Prostate gland (tissue), 2 donors: ENCODE measurements around the gene AP1G1. TPM values are rescaled to one million over a fixed set of nuclear protein-coding genes. Genes with fewer than 3 reads are reported as not detected.
A peak's percentile ranks its signal among the peaks of the same experiment; 100 is the strongest.

Experiments used
- DNase-seq: peaks from one replicate; pipeline ENCODE4 v3.0.0-alpha.2; 2019; ENCODE audit warnings: low spot score
- H3K27ac ChIP-seq, 2 donors: fragments of 200-600 bp; sonication (generic); 2 replicates each; pipeline ENCODE4 v1.5.1; 2017 to 2019
- H3K27me3 ChIP-seq: fragments of 200-600 bp; sonication (generic); replicated peaks from 2 replicates; pipeline ENCODE4 v1.5.1; 2019; ENCODE audit not compliant: insufficient read depth
- H3K36me3 ChIP-seq, 2 donors: fragments of 200-600 bp; sonication (generic); 1 replicate in 1 of 2; 2 replicates in 1 of 2; pipeline versions ENCODE4 v1.5.1 to v1.8.1; 2017 to 2019
- H3K4me1 ChIP-seq: fragments of 200-600 bp; sonication (generic); replicated peaks from 2 replicates; pipeline ENCODE4 v1.5.1; 2019
- H3K4me3 ChIP-seq, 2 donors: fragments of 200-600 bp; sonication (generic); 2 replicates each; pipeline ENCODE4 v1.5.1; 2017 to 2019
- H3K9me3 ChIP-seq: fragments of 200-600 bp; sonication (generic); 2 replicates; pipeline ENCODE4 v1.5.1; 2017
- CTCF ChIP-seq, 4 experiments: fragments of 200-600 bp in 2 of 4; fragments of 450-650 bp in 2 of 4; sonication (generic) in 2 of 4; IDR thresholded peaks; 1 replicate in 3 of 4; 2 replicates in 1 of 4; pipeline ENCODE4 v1.5.1; 2016 to 2019; ENCODE audit warnings: antibody characterized with exemption in 4 of 4, mild to moderate bottlenecking in 2 of 4, moderate library complexity in 2 of 4
- POLR2A ChIP-seq: fragments of 450-650 bp; IDR thresholded peaks from one replicate; pipeline ENCODE4 v1.6.1; 2016; ENCODE audit warnings: antibody characterized with exemption, mild to moderate bottlenecking
- POLR2AphosphoS5 ChIP-seq: sonication (generic); formaldehyde crosslinking; IDR thresholded peaks from one replicate; pipeline ENCODE4 v1.6.1; 2017; ENCODE audit warnings: antibody characterized with exemption
- WGBS: methylation state at CpG from one replicate; pipeline ENCODE4 v1.1.5; 2018; 5-methylcytosine and 5-hydroxymethylcytosine counted together
- intact Hi-C: fragments of 100-400 bp; cut with DNase I; formaldehyde crosslinking; loops from one replicate; pipeline ENCODE4 v1.14.2; 2022
- total RNA-seq, 2 donors: library from RNA; depleted of rRNA; stranded (reverse); fragments of >200 nt; gene quantifications; one replicate each; pipeline ENCODE4 v1.1.0, GENCODE V29; 2016

The AP1G1 gene
- total RNA-seq, 2 donors from 2014 or later, result 68.0 to 94.6 TPM

- intact Hi-C loops, result loop anchor here (5.0 kb wide), 1 partner anchor 39 kb away; the partner anchor contains the start of gene AP1G1
- peaks cover 3 to 15% of the 10 kb centered on the region in 2 donors for H3K36me3 ChIP-seq
- H3K27ac ChIP-seq, result peak overlapping the region; percentile 83 to 89
- TF ChIP-seq POLR2AphosphoS5 (no peak), CTCF (IDR thresholded peaks at IDR 0.05) (no peak), POLR2A (no peak)
- peaks cover 4% of the 10 kb centered on the region for H3K4me1 ChIP-seq
- no peaks in the 10 kb centered on the region for H3K9me3 ChIP-seq
- no peak for DNase-seq
- H3K27me3 ChIP-seq, result no peaks in the 10 kb centered on the region
- WGBS, result under 1% methylated on average over 19 of the region's 20 CpGs
- peak overlapping the region; percentile 93 to 96 for H3K4me3 ChIP-seq
Observed at GRCh38 chr16:71846431-71846830, 37.8 kb upstream of the AP1G1 start.

- under 1% methylated on average over 45 of the region's 62 CpGs for WGBS
- peak within 1 kb of the TSS; percentile 93 to 96 for H3K4me3 ChIP-seq
- H3K36me3 ChIP-seq, result peaks cover 3 to 13% of the 10 kb centered on the region in 2 donors
- no peaks in the 10 kb centered on the region for H3K9me3 ChIP-seq
- no peaks in the 10 kb centered on the region for H3K27me3 ChIP-seq
- peaks cover 4% of the 10 kb centered on the region for H3K4me1 ChIP-seq
- intact Hi-C loops, result loop anchor here (5.0 kb wide), 1 partner anchor 39 kb away; the partner anchor contains the start of gene AP1G1
- H3K27ac ChIP-seq, result peak within 1 kb of the TSS; percentile 83 to 89
- DNase-seq, result peak; percentile 81
- peak in 3 of 4 experiments; percentile 18 to 35 (median 24) for TF ChIP-seq CTCF (IDR thresholded peaks at IDR 0.05)
- TF ChIP-seq POLR2AphosphoS5, result peak; percentile 93
- peak; percentile 86 for TF ChIP-seq POLR2A
Observed at GRCh38 chr16:71845639-71846430, 37.2 kb upstream of the AP1G1 start, which contains the start of gene ATXN1L. ATXN1L (plus strand) TSS chr16:71845976; CDS start chr16:71849741, 3,765 bp downstream.

GRCh38 chr16:71843572-71843971 lies 34.9 kb upstream of the AP1G1 start:
- Histone ChIP-seq H3K27ac (no peak overlapping the region), H3K9me3 (no peaks in the 10 kb centered on the region), H3K4me1 (peaks cover 4% of the 10 kb centered on the region), H3K36me3 (no peaks in the 10 kb centered on the region), H3K4me3 (no peak overlapping the region), H3K27me3 (no peaks in the 10 kb centered on the region)
- 77% methylated on average over 2 of the region's 2 CpGs for WGBS
- intact Hi-C loops, result no loop called here
- TF ChIP-seq POLR2A (no peak), POLR2AphosphoS5 (no peak), CTCF (IDR thresholded peaks at IDR 0.05) (no peak)
- DNase-seq, result no peak

GRCh38 chr16:71840052-71840451 lies 31.4 kb upstream of the AP1G1 start:
- Histone ChIP-seq H3K36me3 (no peaks in the 10 kb centered on the region), H3K4me1 (no peaks in the 10 kb centered on the region), H3K27me3 (no peaks in the 10 kb centered on the region), H3K4me3 (no peak overlapping the region), H3K27ac (no peak overlapping the region), H3K9me3 (no peaks in the 10 kb centered on the region)
- intact Hi-C loops, result no loop called here
- no peak for DNase-seq
- no peak for TF ChIP-seq POLR2A
- TF ChIP-seq CTCF (IDR thresholded peaks at IDR 0.05), result no peak
- TF ChIP-seq POLR2AphosphoS5, result no peak
- WGBS, result 52% methylated on average over 7 of the region's 7 CpGs
